IPS-18c (cell line): ENCODE results near the gene TMEM25.
"Not testable (repeated sequence)": the region's sequence is repeated elsewhere in the genome, so short reads cannot be mapped to it uniquely, and the experiment has no call there.

ENCODE experiments used
- H3K4me3 ChIP-seq: 2 replicates; pipeline ENCODE4 v1.7.0; 2013; ENCODE audit warnings: low read depth, mild to moderate bottlenecking, low read length, moderate library complexity; ENCODE audit not compliant: insufficient read depth
- H3K9me3 ChIP-seq: one replicate; pipeline ENCODE4 v1.6.1; 2013; ENCODE audit warnings: mild to moderate bottlenecking, low read length, moderate library complexity; ENCODE audit not compliant: control insufficient read depth, insufficient read depth

The TMEM25 gene

GRCh38 chr11:118565051-118565450 is 34.1 kb downstream of the TMEM25 start:
- Histone ChIP-seq H3K9me3 (no peaks in the 10 kb centered on the region), H3K4me3 (no peak overlapping the region)

DNA sequence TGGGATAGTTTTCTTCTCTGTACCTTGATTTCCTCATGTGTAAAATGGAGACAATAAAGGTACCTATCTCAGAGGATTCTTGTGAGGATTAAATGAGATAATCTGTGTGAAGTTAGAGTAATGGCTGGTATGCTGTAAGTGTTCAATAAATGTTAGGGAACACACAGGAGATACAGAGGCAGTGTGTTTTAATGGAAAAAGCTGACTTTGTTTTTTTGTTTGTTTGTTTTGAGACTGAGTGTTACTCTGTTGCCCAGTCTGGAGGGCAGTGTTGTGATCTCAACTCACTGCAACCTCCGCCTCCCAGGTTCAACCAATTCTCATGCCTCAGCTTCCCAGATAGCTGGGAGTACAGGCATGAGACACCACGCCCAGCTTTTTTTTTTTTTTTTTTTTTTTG is 38.7 kb downstream of the TMEM25 start:
- Histone ChIP-seq H3K9me3 (no peaks in the 10 kb centered on the region), H3K4me3 (no peak overlapping the region)

- no peaks in the 10 kb centered on the region for H3K9me3 ChIP-seq
- no peak overlapping the region for H3K4me3 ChIP-seq
These were observed 39.8 kb downstream of the TMEM25 start for GRCh38 chr11:118570787-118571186.

DNA sequence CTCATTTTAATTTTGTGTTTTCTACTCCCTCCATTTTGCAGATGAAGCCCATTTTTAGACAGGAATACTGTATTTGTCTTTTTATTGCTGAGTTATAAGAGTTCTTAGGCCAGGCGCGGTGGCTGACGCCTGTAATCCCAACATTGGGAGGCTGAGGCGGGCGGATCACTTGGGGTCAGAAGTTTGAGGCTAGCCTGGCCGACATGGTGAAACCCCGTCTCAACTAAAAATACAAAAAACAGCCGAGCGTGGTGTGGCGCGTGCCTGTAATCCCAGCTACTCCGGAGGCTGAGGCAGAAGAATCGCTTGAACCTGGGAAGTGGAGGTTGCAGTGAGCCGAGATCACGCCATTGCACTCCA is 40.7 kb downstream of the TMEM25 start:
- H3K4me3 ChIP-seq, result peak overlapping the region; percentile 97; the same call in 1 of the 2 replicates
- H3K9me3 ChIP-seq, result not testable (repeated sequence)

- Histone ChIP-seq H3K4me3 (peak within 1 kb of the TSS; percentile 97), H3K9me3 (no peaks in the 10 kb centered on the region)
These were observed 41.3 kb downstream of the TMEM25 start, which contains the start of gene ARCN1 for GRCh38 chr11:118572061-118572980. TSS of gene ARCN1 (plus strand) at chr11:118572409. CDS start at chr11:118572548, 139 bp downstream.

DNA sequence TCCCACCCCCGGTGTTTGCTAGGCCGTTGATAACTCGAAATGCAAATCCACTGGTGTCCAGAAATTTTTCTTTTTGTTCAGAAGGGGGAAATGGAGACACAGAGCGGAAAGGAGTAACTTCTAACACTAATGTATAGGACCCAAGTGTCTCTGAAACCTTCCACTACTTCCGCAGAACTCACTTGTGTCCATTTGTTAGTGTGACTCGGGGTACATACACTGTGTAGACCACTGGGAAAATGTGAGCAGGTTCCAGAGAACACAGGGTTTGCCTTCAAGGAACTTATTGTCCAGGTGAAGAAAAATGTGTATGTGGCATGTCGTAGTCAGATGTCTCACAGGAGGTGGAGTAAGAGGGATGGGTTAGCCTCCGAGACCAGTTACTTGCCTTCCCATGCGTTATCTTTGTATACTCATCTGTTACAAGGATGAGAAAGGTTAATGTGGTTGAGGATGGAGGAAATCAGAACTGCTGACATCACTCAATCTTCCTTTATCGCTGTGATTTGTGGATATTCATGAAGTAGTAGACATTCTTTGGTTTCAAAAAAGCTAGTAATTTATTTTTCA is 42.1 kb downstream of the TMEM25 start:
- Histone ChIP-seq H3K4me3 (peak overlapping the region; percentile 97), H3K9me3 (no peaks in the 10 kb centered on the region)

DNA sequence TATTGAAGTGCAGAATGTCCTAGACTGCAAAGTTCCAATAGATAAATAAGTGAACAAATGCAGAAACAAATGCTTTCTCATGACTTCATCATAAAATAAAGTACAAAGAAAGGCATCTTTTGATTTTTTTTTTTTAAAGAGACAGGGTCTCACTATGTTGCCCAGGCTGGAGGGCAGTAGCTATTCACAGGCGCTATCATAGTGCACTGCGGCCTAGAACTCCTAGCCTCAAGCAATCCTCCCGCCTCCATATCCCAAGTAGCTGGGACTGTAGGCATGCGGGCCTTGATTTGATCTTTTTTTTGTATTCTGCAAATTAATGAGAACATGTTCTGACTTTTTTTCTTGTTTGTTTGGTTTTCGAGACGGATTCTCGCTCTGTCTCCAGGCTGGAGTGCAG is 43.6 kb downstream of the TMEM25 start:
- Histone ChIP-seq H3K4me3 (no peak overlapping the region), H3K9me3 (no peaks in the 10 kb centered on the region)

GRCh38 chr11:118577995-118578394 is 47.0 kb downstream of the TMEM25 start:
- H3K9me3 ChIP-seq, H3K4me3 ChIP-seq: not testable (repeated sequence)

DNA sequence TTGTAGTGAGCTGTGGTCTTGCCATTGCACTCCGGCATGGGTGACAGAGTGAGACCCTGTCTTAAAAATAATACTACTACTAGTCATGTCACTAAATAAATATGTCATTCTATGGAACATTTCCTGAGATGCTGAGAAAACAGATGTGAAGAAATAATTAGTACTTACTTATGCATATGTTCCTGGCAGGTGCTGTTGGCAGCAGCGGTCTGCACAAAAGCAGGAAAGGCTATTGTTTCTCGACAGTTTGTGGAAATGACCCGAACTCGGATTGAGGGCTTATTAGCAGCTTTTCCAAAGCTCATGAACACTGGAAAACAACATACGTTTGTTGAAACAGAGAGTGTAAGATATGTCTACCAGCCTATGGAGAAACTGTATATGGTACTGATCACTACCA is 50.1 kb downstream of the TMEM25 start:
- Histone ChIP-seq H3K4me3 (no peak overlapping the region), H3K9me3 (no peaks in the 10 kb centered on the region)
